RKO (cell line): ENCODE measurements around the gene NAA10.

ENCODE experiments used
- DNase-seq: peaks from one replicate; pipeline ENCODE4 v3.0.0-alpha.2; 2016; ENCODE audit warnings: low spot score

NAA10 gene

GRCh38 chrX:153884590-153884989 is 50.2 kb downstream of the NAA10 start:
- DNase-seq = peak; percentile 41

GRCh38 chrX:153884136-153884535 is 50.7 kb downstream of the NAA10 start:
- no peak for DNase-seq

GRCh38 chrX:153883163-153883843 is 51.5 kb downstream of the NAA10 start:
- DNase-seq = no peak

- no peak for DNase-seq
Observed at GRCh38 chrX:153882557-153882956, 52.3 kb downstream of the NAA10 start.

GRCh38 chrX:153882086-153882498 is 52.7 kb downstream of the NAA10 start:
- no peak for DNase-seq

GRCh38 chrX:153881281-153881680 is 53.6 kb downstream of the NAA10 start:
- no peak for DNase-seq

- DNase-seq = no peak
Observed at GRCh38 chrX:153880440-153880815, 54.4 kb downstream of the NAA10 start.

- DNase-seq = no peak
Observed at GRCh38 chrX:153879741-153880439, 54.9 kb downstream of the NAA10 start.
